ENCODE measurements around the gene CYFIP1. TPM values are rescaled to one million over a fixed set of nuclear protein-coding genes. Genes with fewer than 3 reads are reported as not detected.

CYFIP1 gene
- polyA plus RNA-seq, 1 donor: 94.5 TPM

DNA sequence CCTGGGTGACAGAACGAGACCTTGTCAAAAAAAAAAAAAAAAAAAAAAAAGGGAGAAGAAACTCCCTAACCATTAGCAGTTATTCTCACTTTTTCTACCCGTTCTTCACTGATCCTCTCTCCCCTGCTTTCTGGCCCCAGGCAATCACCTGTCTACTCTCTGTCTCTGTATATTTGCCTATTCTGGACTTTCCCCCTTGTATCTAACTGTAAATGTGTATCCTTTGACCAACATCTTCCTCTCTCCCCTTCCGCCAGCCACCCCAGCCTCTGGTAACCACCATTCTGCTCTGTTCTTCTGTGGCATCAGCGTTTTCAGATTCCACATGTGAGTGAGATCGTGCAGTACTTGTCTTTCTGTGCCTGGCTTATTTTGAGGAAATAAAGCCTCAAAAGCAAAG lies 6.9 kb downstream of the CYFIP1 start:
- DNase-seq: no peak

DNA sequence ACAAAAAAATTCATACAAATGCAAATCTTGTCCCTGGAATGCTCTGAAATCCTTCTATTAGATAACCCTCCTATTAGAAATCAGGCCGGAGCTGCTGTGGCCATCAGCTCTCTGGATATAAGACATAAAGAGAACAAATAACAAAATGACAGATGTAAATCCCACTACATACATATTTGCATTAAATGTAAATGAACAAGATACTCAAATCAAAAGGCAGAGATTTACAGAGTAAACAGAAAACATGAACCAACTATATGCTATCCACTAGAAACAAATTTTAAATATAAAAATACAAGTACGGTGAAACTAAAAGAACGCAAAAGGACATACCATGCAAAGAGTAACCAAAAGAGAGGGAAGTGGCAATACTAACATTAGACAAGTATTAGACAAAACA lies 10.7 kb downstream of the CYFIP1 start:
- DNase-seq: no peak

DNA sequence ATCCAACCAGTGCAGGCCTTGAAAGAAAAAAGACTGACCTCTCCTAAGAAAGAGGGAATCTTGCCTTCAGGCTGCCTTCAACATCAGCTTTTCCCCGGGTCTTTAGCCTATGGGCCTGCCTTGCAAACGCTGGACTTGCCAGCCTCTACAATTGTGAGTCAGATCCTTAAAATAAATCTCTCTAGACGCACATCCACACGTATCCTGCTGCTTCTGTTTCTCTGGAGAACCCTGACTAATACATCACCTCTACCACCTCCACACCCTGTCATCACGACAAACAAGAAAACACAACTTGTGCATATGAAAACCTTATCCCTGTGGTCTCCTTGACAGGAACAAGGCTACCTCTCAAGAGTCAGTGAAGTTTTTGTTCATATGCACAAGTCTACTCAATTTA lies 11.8 kb downstream of the CYFIP1 start:
- no peak for DNase-seq

DNA sequence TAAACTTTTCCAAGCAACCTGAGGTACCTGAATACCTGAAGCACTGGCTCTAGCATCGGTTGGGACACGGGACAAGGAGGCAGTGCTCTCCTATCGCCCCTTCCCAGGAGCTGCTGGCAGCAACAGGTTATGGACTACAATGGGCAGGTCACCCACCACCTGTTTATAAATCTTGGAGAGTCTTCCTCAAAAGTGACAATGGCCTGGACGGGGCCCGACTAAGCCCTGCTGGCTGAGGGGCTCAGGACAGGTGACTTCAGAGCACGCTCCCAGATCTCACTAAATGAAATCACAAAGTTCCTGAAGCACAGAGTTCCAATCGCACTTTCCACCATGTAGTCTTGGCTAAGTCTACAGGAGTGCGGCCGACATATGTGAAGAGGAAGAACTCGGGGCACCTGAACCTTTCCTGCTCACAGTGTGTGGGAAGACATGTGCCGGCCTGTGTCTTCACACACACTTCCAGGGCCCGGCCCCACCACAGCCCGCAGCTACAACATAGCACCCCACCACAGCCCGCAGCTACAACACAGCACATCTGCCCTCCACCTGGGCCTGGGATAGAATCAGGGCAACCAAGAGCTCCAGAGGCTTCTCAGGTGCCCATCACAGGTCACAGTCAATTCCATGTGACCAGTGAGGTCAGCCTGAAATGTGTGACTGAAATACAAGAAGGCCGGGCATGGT lies 12.9 kb downstream of the CYFIP1 start:
- no peak for DNase-seq

DNA sequence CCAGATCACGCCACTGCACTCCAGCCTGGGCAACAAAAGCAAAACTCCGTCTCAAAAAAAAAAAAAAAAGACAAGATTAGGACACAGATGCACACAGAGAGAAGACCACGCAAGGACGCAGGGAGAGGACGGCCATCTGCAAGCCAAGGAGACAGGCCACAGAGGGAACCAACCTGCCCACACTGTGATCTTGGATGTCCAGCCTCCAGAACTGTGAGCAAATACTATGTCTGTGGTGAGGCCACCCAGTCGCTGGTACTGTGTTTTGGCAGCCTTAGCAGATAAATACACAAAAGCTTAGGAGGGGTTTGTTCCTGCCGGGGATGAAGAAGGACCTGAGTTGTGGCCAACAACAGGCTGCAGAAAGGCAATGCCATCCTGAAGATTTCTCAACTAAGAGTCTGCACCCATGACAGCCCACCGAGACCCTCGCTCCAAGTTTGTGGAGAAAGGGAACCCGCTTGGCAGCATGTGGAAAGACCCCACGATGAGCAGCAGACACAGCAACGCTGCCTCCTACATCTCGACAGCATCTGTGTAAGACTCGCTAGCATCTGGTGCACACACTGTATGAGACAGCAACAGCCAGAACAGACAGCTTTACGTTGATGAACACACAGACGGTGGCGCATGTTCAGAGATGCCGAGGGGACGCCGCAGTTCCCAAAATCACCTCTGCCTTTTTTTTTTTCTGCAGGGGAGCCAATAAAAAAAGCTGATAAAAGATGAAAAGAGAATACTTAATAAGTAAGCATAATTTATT lies 13.7 kb downstream of the CYFIP1 start:
- DNase-seq: no peak

DNA sequence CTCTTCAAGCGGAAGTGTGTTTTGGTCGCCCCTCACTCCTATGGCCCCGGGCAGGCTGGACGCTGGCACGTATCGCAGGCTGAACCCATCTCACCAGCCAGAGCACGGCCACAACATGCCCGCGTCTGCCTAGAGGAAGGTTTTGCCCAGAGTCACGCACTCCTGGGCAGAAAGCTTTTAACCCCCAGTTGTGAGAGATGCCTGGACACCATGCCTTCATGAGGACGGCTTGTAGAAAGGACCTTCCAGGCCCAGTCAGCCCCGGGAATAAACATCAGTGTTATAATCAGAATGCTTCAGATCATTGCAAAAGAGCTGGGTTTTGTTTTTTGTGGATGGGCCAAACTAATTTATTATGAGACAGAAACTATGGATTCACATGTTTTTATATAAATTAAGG lies 16.5 kb downstream of the CYFIP1 start:
- DNase-seq: no peak

DNA sequence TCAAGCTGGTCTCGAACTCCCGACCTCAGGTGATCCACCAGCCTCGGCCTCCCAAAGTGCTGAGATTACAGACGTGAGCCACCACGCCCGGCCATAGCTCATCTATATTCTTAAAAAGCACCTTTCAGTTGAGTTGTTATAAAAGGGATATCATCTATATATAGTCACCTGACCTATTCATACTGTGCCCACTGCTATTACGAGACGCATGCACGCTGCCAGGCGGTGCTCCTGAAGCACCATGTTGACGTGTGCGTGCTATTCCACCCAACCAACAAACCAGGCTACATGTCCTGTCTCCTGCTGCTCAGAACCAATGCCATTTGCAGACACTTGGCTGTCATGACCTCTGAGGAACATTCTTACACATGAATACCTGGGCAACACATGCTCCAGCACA lies 17.6 kb downstream of the CYFIP1 start:
- no peak for DNase-seq

DNA sequence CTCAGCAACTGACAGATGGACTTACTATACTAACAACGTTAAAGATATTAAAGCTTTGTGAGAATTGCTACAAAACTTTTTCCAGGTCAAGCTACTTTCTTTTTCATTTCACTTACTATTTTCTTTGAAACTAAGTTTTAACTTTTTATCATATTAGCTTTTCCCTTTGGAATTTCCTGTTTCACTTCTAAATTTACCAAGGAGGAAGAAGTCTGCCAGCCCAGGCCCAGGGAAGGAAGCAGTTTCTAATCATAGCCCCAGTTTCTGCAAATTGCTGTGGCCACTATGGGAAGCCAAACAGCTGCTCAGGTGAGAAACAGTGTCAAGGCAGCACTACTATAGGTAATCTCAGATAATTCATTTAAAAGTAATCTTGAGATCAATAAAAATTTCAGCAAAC lies 18.4 kb downstream of the CYFIP1 start:
- DNase-seq: no peak

DNA sequence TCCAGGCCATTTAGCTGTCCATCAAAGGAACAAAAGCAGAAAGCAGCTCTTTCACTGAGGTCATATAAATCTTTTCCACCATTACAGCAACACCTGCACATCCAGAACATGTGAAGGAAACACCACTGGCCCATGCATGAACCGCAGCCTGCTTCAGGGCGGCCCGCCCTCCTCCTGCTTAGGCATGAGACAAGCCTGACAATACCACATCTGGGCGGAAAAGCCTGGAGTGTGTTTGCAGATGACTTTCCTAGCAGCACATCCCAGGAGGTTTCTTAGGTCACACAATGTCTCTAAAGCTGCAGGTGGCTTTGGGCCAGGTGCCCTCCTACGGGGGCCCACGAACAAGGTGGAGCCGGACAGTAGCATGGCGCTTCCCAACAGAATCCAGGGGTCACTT lies 19.6 kb downstream of the CYFIP1 start:
- no peak for DNase-seq

DNA sequence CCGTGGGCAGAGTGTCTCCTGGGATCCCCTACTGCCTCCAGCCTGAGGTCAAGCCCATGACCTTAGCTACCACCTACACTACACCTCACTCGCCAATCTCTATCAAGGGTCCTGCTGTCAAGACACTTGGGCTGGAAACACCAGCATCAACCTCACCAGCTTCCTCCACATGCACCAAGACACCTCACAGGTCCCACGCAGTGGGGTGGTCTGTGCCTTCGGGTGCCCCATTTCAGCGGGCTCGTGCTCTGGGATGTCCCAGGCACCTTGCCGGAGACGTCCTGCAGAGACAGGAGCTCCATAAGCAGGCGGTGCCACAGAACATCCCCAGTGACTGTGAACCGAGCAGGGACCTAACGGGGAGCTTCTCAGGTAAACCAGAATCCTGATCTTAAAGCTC lies 20.0 kb downstream of the CYFIP1 start:
- DNase-seq: no peak

DNA sequence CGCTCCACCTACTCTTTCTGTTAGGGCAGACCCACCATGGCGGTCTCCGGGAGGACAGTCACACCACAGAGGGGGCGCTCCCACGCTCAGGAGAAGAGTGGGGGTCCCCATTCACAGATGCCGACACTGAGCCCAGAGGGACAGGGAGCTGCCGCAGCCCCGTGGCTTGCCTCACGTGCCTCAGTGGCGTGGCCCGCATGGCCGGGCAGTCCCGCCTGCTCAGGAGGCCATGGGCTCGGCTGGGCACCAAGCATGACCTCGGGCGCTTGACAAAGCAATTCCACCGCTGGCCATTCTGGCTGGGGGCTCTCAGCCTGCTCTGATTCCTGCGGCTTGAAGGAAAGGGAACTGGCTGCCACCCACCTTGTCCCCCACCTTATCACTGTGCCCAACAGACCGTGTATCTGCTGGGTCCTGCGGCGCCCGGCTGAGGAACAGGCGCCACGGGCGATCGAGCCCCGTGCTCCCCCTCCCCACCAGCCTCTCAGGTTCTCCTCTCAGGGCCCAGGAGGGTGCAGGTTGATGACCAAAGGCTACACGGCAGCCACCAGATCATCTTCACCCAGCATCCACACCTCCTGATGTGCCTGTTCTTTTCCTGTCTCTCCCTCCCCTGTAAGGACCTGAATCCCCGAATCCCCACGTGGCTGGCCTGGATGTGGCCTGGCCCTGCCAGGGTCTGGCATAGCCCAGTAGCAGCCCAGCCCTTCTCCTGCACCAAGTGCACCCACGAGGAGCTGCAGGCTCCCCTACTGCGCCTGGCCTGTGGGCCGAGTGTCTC lies 20.7 kb downstream of the CYFIP1 start:
- no peak for DNase-seq

DNA sequence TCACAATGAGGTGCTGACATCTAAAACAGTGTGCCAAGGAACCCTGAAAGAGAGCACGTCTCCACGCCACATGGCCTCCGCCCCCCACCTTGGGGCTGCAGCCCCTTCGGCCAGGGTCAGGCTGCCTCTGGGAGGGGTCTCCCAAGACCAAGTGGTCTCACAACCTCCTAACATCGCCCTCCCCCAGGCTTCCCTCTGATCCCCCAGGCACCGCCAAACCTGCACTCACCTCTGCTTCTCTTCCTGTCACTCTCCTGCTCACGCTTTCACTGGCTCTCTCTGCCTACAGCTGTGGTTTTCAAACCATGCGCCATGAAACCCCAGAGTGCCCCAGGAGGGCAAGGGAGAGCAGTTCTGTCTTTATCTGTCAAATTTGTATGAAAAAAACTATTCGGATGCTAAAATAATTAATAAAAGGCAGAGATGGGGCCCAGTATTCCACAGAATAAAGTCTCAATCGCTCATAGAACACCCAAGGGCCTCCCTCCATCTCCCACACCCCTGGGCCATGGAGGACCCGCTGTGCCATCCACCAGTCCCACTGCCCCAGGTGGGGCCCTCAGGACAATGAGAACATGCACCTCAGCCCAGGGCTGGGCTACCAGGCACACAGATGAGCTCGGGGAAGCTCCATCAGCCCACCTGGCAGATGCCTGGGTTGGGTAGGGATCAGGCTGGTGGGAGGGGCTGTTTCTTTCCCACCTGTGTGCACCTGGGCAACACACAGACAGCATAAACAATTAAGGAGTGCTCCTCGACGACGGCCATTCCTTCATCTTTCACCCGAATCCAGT lies 21.5 kb downstream of the CYFIP1 start:
- DNase-seq: no peak

DNA sequence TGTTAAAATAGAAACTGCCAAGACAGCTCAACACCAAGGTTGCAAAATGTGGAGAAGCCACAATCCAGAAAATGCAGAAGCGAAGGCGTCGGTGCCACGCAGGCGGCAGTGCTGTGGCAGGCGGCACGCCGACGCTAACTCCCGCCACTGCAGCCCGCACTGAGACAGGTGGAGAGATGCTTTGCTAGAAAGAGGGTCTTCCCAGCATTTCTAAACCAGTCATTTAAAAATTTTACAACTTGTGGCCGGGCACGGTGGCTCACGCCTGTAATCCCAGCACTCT lies 23.2 kb downstream of the CYFIP1 start:
- DNase-seq: no peak

DNA sequence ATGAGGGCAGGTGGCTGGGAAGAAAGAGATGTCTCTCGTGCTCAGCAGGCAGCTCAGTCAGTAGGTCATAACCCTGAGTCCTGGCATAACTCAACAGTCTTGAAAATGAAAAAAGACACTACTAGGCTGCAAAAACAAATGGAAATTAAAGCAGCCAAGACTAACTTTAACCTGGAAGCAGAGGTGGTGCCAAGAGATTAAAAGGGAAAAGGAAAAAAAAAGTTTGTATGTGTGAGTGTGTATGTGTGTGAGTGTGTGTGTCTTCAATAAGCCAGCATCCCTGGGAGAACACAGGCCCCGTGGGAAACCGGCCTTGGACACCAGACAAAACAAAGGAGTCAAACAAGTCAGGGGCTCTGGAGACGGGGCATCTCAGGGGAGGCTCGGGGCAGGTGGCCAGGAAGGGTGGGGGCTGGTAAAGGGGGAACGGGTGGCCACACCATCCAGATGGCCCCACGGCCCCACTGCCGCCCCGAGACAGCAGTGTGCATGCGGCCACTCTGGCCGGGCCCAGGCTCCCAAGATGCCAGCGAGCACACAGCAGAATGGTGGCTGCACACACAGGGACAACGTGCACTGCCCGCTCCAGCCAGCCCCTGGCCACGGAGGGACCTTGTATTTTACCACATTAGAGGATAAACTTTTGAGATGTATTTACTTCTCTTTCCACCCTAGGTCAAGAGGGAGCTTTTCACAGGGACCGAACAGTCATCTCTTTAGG lies 23.8 kb downstream of the CYFIP1 start:
- DNase-seq: no peak

DNA sequence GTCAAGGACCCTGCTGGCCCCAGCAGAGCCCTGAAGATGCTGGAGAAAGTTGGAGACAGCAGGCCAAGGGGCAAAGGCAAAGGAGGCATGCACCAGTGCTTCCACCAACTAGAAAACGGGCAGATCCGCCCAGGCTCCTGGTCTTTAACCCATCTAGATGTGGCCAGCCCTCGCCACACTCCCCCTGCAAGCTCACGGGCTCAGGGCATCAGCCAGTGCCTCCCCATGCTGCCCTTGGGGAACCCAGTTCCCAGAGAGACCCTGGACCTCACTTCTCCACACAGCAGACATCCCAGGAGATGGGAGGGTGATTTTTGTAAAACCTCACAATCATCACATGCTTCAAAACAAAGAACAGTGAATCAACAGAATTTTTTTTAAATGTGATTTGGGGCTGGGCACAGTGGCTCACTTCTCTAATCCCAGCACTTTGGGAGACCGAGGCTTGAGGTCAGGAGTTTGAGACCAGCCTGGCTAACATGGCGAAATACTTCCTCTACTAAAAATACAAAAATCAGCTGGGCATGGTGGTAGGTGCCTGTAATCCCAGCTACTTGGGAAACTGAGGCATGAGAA lies 24.5 kb downstream of the CYFIP1 start:
- DNase-seq: no peak

DNA sequence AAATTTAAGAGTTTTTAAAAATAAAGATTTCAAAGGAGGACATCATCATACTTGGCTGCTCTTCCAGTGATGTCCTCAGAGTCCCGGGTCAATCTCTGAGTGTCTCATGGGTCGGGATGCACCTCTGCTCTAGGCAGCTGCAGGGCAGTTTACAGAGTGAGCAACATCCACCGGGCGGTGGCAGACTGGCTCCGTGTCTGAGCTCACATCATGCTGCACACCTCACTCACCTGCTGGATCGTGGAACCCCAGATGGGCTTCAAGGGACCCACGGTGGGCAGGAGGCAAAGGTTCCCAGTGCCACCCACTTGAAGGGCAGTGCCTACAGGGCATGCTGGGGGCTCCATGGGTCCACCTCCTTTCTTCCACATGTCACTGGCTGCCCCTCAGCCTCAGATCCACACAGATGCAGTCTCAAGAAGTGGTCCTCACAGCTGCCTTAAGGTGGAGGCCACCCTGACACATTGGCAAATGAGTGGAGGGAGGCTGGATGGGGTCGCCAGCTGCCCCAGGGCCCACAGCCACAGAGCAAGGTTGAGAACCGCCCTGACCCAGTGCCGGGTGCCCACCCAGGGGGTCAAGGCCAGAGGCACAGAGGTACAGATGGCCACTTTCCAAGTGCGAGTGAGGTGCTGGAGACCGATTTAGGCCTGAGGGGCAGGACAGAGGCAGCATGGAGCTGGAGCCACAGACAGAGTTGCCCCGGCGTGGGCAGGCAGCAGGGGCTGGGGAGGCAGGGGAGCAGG lies 25.2 kb downstream of the CYFIP1 start:
- DNase-seq: no peak

DNA sequence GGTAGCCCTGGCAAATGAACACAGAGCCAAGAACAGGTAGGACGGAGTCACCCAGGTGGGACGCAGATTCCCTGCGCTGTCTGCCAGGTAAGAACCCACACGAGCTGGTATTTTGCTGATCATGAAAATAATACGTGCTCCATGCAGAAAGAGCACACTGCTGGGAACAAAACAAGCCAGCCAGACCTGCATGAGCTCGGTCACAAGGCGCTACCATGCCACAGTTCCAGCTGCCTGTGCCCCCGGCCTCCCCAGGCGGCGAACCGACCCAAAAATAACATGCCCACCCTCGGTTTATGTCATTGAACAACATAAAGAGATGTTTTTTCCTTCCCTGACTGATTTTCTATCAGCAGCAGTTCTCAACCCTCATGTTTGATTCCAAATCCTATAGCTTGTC lies 25.8 kb downstream of the CYFIP1 start:
- no peak for DNase-seq

DNA sequence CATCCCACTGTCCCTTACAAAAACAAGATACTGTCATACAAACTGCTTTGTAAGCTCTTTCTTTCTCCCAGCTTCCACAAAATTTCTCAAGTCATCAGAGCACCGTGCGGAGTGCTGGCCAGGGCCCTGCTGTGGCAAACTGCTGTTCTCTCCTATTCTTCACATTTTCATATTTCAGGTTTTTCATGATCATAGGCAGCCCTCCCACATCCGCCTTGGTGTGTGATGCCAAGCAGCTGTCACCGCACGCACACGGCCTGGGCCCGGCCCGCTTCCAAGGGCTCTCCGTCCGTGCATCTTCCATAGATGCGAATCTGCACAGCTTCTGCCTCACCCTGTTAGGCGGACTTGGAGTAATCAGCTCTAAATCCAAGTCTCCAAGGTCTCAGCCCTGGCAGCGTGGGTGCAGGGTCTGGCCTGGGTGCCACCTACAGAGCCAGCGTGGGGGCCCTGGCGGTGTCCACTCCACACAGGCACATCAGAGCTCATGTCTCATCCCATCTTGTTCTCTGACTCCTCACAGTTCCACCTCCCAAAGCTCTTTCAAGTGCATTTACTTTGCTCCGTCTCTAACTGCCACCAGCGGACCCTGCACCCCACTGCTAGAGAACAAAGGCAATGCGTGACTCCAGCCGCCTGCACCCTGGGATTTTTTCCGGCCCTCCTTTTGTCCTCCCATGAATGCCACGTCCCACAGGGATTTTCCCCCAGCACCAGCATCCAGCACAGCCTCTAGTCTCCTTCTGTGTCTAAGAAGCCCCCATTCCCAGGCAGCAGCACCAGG lies 27.2 kb downstream of the CYFIP1 start:
- DNase-seq: no peak

DNA sequence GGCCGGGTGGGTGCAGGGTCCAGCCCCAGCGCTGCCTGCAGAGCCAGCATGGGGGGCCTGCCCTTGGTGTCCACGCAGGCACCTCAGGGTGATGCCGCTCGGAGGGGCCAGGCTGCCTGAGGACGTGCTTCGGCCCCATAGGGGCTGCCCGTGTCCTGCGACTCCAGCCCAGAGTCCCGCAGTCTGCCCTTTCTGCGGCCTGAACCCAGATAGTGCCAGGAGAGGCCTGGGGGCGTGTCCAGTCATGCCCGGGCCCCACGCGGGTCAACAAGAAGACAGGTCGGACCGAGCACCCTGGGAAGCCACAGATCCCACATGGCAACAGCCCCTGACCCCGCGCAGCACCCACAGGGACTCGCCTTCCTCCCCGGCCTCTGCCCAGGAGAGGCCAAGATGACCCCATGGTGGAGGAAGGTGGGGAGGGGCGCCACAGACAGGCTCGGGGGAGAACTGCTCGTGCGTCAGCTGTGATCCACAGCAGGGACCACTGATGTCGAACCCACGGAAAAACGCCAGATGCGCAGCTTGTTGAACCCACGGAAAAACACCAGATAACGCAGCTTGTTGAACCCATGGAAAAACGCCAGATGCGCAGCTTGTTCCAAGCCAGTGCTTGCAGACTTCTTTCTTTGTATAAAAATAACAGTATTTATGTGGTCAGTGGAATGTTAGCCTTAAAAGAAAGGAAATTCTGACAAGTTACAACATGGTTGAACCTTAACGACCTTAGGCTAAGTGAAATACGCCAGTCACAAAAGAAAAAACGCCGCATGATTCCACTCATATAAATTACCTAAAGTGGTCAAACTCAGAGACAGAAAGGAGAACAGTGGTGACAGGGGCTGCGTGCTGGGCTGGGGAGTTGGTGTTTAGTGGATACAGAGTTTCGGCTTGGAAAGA lies 28.5 kb downstream of the CYFIP1 start:
- DNase-seq: no peak

Data from left kidney (tissue), 2 donors.